ENCODE measurements around the gene C2CD4A.
"Not testable (repeated sequence)": the region's sequence is repeated elsewhere in the genome, so short reads cannot be mapped to it uniquely, and the experiment has no call there.

Gene C2CD4A, protein sequence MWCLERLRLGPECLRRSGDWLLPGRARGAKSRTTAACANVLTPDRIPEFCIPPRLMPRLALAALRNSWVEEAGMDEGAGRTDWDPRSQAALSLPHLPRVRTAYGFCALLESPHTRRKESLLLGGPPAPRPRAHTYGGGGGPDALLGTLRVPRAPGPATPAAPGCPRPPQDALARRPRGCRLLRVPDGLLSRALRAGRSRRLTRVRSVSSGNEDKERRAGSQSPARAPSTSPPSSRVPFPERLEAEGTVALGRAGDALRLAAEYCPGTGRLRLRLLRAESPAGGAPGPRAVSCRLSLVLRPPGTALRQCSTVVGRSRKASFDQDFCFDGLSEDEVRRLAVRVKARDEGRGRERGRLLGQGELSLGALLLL

DNA sequence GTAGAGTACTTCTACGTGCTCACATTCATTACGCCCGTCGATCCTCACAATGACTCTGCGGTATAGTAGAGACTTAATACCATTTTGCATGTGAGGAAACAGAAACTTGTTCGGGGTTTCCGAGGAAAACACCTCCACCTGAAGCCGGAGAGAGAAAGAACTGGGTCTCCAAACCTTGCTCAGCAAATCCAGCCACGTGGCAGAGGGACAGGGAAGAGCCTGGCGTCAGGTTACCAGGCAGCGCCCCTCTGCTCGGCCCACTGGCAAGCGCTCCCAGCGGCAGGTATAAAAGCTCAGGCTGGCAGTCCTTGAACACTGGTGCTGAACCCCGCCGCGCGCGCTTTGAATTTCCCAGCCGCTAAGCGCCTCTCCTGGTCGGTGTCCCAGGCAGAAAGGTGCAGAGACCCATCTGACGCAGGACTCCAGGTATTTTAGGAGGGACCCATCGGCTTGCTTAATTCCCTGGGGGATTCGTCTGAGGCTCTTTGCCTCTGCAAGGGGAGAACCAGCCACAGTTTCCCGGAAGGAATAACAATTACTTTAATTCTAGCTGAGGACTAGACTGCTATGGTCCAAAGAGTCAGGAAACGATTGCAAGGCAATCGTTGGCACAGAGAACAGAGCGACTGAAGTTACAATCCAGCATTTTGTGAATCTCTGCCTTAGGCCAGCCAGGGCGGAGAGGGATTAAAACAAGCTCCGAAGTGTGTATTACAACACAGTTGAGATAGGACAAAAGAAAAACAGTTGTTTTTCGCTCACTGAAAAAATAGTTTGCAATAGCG, at the start of gene C2CD4A:
TSS of gene C2CD4A (plus strand) at position 315 of the 785 bp plus-strand sequence. CDS start 637 bp downstream, outside the sequence.
- peak; percentile 24 for DNase-seq (ENCODE audit: low spot score)

DNA sequence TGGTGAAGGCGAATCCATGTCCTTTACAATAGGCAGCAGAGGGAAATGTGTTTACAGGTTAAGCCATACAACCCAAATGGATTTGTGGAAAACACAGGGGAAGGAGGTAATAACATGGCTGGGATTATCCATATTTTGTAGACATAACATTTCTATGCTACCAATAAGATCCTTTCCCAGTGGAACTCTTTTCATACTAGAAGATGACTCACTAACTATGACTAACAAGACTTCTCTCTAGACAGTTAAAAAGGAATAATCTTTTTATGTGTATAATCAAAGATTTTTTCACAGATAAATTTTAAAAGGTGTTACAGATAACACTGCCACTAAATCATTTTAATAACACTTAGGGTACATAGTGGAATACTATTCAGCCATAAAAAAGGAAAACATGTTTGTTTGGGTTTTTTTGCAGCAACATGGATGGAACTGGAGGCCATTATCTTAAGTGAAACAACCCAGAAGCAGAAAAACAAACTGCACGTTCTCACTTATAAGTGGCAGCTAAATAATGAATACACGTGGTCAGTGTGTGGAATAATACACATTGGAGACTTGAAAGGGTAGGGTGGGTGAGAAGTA, 46.1 kb upstream of the C2CD4A start:
- no peak for DNase-seq (ENCODE audit: low spot score)

DNA sequence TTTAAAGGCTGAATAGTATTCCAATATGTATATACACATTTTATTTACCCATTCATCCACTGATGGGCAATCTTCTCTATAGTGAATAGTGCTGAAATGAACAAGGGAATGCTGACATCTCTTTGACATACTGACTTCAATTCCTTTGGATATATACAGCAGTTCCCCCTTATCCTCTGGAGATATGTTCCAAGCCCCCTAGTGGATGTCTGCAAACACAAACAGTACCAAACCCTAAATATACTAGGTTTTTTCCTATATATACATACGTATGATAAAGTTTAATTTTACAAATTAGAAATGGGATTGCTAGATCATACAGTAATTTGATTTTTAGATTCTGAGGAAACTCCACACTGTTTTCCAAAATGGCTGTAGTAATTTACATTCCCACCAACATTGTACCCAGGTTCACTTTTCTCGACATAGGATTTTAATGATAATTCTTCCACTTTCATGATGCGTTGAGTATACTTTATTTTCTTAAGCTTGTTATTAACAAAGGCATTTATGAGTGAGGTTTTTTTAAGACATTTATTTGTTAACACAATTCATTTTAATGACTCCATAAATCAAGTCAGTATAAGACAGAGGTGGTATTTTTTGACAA, 44.7 kb upstream of the C2CD4A start:
- no peak for DNase-seq (ENCODE audit: low spot score)

DNA sequence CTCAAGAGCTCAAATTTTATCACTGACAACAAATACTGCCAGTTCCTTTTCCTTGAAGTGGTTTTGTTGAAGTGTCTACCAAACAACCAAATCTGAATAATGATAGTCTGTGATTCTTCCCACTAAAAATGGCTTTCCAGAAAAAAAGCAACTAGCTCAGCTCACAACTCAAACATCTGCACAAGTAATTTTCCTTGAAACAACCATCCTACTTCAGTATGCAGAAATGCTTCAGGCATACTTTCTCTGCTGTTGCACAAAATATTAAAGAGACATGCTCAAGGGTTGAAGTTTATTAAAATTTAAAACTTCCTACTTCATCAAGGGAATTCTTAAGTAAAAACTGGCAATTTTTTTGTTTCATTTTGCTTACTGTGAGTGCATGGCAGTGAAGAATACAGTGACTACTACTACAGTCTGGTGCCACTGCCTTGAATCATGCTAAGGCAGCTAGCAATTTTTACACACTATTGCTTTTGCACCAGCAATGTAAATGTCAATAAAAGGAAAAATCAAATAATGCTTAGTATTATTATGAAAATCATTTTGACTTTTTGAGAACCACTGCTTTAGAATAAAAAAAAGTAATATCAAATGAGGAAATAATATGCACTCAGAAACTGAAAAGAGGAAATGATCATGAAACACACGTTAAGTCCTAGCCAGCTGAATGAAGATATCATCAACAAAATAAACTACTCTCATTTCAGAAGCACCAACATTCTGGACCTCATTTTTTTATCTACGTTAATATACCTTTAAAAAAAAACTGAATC, 40.1 kb upstream of the C2CD4A start:
- no peak for DNase-seq (ENCODE audit: low spot score)

DNA sequence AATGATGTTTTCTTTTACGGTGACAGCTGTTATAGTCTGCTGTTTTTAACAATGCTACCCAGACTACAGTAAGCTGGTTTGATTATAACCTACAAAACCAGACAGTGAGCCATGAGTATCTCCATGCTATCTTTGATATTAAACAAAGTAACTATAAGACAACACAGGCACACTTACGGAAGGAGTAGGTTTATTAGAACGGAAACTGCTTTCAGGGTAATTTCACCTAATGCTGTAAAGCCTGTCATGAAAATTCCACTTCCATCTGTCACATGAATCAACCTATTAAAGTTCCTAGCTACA, 39.6 kb upstream of the C2CD4A start:
- no peak for DNase-seq (ENCODE audit: low spot score)

DNA sequence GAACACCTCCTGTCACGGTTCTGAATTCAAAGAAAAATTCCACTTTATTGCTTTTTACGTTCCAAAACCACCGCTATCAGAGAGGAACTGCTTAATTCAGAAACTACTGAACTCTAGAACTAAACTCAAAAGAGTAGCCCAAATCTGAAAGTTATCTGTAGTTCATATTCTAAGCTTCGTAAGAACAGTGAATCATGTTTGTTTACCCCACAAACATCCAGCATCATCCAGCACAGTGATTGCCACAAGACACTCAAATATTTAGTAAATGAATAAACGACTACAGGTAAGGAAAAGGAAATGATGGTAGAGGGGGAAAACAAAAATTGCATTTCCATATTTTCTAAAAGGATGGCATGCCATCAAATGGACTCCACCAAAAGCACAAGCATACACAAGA, 38.9 kb upstream of the C2CD4A start:
- DNase-seq (ENCODE audit: low spot score): no peak

DNA sequence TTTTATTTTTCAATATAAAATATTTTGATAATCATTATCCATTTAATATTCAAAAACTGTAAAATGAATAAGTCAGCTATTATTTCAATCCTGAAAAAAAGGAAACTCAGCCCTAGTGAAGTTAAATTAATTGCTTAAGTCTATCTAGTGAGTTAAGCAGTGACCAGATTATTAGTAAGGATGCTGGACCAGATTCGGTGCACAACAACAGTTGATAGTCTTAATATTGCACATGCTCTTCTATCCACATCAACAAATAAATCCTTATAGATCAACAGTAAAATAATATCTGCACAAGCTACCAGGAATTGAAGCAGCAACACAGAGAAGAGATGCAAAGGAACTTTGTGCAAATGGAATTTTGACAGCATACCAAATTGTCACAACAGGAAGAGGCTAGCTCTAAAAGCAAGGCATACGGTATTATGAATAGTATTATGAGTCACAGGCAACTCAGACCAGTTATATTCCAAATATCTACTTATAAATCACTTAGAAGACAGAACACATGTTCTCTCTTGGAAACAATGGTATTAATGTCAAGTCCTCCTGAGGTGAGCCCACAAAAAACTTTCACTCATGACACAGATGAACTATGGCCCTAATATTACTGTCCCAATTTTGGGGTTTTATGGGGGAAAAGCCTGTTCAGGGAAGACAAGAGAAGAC, 31.4 kb upstream of the C2CD4A start:
- DNase-seq (ENCODE audit: low spot score): peak; percentile 28

DNA sequence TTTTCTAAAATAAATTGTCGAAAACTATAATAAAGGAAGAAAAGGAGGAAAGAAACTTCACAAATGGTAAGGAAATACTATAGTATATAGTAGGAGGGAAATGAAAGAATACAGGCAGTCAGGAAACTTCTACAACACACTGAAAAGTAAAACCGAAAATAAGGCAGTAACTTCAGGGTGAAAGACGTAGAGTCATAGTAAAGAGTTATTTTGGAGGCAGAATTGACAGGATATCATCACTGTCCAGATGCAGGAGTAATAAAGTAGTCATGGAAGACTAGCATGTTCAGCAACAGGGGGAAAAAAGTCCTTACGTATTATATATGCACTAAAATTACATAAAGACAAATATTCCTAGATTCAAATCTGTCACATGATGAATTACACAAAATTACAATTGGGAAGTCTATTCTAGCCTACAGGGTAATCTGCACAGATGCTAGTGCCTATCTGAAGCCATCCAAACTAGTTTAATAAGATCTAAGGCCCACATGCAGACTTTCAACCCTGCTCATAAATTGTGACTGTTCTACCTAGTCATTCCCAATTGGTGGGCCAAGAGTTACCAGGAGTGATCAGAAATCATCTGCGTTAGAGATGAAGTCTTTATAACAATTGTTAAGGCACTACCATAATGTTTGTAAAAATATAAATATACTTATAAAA, 20.6 kb upstream of the C2CD4A start:
- DNase-seq (ENCODE audit: low spot score): no peak

DNA sequence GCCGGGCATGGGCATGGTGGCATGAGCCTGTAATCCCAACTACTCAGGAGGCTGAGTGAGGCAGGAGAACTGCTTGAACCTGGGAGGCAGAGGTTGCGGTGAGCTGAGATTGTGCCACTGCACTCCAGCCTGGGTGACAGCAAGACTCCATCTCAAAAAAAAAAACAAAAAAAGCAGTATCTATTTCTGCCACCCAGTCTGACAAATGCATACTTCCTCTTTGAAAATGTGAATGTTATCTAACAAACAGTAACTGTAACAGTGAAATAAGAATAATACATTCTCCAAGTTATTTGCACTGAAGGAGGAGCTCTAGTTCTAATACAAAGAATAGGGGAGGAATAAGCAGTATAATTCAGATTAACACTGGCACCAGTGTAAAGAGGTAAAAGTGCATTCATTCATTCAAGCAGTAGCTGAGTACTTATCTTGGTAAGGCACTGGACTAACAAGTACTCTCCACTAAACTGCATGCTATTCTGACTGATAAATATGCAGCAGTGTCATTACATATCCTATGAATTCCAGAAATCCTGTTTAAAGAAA, 19.4 kb upstream of the C2CD4A start:
- DNase-seq (ENCODE audit: low spot score): no peak

DNA sequence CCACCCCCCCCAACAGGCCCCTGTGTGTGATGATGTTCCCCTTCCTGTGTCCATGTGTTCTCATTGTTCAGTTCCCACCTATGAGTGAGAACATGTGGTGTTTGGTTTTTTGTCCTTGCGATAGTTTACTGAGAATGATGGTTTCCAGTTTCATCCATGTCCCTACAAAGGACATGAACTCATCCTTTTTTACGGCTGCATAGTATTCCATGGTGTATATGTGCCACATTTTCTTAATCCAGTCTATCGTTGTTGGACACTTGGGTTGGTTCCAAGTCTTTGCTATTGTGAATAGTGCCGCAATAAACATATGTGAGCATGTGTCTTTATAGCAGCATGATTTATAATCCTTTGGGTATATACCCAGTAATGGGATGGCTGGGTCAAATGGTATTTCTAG, 18.5 kb upstream of the C2CD4A start:
- DNase-seq (ENCODE audit: low spot score): not testable (repeated sequence)

DNA sequence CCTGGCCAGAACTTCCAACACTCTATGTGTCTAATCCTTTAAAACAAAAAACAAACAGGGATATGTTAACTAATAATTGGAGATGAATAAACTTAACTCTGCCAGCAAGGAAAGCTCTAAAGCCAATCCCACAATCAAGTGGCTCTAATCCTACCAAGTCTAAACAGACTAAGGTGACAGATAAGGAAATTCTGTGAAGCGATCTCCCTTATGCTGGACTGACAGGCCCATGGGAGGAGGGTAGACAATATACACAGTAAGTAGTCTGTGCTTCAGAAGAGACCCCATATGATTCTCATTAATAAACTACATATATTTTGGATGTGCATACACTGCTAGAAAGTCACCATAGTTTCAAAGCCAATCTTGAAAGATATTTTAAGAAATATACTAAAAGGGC, 16.7 kb upstream of the C2CD4A start:
- DNase-seq (ENCODE audit: low spot score): no peak

DNA sequence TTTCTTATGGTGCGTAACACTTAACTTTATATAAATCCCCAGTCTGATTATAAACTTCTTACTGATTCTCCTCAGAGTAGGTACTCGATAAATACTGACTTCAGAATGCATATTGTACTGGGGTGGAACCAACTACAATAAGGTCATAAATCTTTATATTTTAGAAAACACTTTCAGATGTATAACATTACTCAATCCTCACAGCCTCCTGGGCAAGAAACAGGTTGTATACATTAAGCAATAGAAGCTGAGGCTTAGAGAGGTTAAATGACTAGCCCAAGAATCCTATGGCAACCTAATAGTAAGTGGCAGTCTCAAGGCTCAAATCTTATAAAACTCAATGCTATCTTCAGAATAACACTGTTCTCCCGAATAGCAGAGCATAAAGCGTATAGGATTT, 15.6 kb upstream of the C2CD4A start:
- DNase-seq (ENCODE audit: low spot score): no peak

DNA sequence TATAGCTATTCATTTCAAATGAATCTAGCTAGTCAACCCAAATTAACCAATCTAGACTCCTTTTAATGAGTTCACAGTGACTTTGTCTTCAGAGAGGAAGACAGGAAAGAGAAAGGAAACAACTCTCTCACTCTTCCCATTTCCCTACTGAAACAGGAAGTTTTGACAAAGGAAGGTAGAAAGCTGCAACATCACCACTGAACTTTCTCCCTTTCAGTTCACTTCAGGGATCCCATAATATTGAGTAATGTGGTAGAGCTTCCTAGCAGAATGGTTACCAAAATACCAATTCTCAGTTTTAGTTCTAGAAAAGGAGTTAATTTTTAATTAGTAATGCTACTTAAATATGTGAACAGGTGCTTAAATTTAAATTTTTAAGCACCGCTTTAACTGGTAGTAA, 14.1 kb upstream of the C2CD4A start:
- DNase-seq (ENCODE audit: low spot score): no peak

DNA sequence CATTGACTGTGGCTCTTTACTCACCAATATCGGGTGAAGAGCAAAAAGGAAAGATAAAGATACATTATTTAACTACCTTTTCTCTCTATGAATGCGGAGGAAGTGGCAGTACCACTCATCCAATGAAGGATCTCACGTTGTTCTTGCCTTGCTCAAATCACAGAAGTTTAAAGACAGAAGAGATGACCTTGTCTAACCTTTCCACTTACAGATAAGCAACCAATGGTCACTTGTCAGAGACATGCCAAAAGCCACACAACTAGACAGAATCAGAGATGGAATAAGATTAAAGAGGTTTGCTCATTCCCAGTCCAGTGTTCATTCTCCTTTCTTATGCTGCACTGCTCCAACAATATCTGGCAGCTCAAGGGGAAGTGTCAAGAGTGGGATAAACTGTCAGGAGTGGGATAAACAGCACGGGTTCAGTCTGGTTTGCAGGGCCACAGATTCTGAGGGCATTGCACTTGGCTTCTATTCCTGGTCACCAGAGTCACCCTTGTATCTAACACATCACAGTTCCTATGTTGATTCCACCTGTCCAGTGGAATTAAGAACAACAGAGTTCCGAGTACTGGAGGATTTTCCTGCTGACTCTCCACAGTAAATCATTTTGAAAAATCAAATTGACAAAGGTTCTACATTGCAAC, 13.2 kb upstream of the C2CD4A start:
- DNase-seq (ENCODE audit: low spot score): no peak

DNA sequence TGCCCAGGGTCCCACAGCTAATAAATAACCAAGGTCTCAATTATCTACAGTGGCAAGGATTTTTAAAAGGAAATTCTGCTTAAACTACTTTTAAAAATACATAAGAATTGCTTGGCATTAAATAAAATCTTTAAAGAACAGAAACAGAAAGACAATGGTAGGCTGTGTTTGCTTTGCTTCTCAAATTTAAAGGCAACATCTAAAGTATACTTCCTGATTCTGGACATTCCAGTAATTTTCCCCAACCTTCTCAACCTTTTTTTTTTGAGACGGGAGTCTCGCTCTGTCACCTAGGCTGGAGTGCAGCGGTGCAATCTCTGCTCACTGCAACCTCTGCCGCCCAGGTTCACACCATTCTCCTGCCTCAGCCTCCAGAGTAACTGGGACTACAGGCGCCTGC, 11.8 kb upstream of the C2CD4A start:
- DNase-seq (ENCODE audit: low spot score): no peak

DNA sequence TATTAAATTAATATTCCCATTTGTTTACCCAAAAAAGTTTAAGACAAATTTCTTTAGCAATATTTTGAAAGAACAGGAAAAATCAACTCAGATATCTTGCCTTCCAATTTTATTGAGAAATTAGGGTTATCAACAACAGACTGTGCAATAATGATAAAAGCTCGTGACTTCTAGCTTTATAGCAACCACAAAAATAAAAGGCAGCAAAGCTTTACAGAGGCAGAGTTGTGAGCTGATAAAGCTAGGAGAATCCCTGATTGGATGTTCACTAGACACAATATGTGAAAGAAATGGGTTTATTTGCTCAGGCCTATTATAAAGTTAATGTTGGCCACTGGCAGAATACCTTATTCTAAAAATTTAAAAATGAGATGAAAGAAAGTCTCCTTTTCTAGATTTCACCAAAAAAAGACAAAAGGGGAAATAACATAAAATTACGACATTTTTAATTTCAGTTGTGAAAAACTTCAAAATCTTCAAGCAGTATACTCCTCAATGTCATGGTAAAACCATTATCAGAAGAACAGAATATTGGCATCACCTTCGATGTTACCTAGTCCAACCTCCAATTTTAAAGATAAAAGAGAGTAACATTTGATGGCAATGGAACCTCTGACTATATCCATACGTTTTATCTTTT, 9.3 kb upstream of the C2CD4A start:
- no peak for DNase-seq (ENCODE audit: low spot score)

DNA sequence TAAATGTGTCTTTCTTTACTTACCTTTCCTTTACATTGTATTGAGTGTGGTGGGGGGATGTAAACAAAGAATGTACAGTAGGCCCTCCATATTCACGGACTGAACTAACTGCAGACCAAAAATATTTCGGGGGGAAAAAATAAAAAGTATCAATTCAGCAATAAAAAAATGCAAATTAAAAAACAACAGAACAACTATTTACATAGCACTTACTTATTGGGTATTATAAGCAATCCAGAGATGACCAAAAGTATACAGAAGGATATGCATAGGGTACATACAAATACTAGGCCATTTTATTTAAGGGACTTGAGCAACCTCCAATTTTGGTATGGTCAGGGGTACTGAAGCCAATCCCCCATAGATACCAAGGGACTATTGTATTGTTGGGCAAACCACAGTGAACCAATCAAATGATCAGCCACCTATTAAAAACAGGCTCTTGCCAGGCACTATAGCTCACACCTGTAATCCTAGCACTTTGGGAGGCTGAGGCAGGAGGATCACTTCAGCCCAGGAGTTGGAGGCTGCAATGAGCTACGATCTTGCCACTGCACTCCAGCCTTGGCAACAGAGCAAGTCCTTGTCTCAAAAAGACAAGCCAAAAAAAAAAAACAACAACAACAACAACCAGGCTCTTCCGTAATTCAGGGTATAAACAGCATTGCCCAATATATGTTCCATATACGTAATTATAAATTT, 8.3 kb upstream of the C2CD4A start:
- DNase-seq (ENCODE audit: low spot score): no peak

DNA sequence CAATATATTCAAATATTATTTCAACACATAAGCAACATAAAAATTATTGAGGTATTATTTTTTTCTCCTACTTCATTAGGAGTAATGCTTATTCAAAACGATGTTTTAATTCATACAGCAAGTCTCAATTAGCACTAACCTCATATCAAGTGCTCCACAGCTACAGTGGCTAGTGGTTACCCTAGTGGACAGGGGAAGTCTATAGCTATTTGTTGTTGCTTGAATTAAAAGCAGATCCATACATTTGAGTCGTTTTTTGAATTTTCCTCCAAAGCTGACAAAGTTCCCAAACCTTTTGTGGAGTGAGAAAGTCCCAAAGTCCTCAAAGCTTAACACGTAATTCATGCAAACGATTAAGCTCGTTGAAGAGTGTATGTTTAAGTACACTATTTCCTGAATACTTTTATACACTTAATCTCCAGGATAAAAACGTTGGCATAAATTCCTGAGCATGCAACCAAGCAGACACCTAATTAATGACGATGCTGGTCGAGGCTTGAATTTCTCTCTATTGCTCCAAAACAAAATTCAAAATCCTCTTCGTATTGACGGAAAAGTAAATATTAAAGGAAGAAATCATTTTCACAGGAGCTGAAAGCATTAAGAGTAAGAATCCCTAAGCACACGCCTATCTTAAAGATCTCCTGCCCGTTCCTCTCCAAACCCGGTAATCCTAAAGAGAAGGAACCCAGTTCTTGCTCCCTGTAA, 7.5 kb upstream of the C2CD4A start:
- no peak for DNase-seq (ENCODE audit: low spot score)

DNA sequence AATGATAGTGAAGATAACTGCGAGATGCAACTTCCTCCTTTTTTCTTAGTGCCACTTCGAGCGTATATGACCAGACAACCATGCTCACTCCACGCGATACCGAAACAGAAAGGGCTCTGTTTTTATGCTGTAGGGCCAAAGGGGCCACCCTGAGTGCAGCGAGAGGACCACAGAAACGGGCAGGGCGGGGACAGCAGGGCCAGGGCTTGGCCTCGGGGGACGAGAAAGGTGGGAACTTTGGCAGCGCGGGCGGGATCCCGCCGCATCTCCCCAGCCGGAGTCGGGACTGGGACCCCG, 7.0 kb upstream of the C2CD4A start:
- peak; percentile 52 for DNase-seq (ENCODE audit: low spot score)

Measured in GM03348 (cell line).